ENCODE results near the gene SLC4A4. TPM values are rescaled to one million over a fixed set of nuclear protein-coding genes. Genes with fewer than 3 reads are reported as not detected.

SLC4A4 gene
- total and polyA plus RNA-seq, 2 of the 13 experiments (the other 11 are each of a cell fraction or from before 2014, with no cell fraction given), result 0.01 TPM; not detected in 1

- Histone ChIP-seq H3K4me2 (ENCODE audit: low read depth, low read length) (no peak overlapping the region), H3K27ac (ENCODE audit: extremely low read length, insufficient read depth, low read length) (no peak overlapping the region), H3K4me3 (replicated peaks in 1 of 3; ENCODE audit: insufficient read depth in 1 of 3, low read depth in 2 of 3, low read length in 3 of 3) (no peak overlapping the region), H3K27me3 (ENCODE audit: control insufficient read depth in 1 of 2, insufficient read depth in 2 of 2, low read length in 2 of 2) (no peaks in the 10 kb centered on the region), H3K9ac (ENCODE audit: insufficient read depth, low read depth, low read length) (no peak overlapping the region), H3K4me1 (ENCODE audit: insufficient read depth, low read length) (no peaks in the 10 kb centered on the region), H3K9me3 (ENCODE audit: low read length) (no peaks in the 10 kb centered on the region), H3K79me2 (ENCODE audit: insufficient read depth, low read length) (no peaks in the 10 kb centered on the region), H4K20me1 (ENCODE audit: insufficient read depth, low read length) (no peaks in the 10 kb centered on the region), H2AFZ (ENCODE audit: low read length) (no peak overlapping the region), H3K36me3 (replicated peaks in 1 of 2; ENCODE audit: control insufficient read depth in 1 of 2, insufficient read depth in 2 of 2, low read length in 2 of 2) (no peaks in the 10 kb centered on the region)
- in situ Hi-C loops (cut with HindIII; ENCODE audit: extremely low pct_ligation_motif_present, low pct_unique_long_range_greater_than_20kb) (no loop called here), intact Hi-C loops (cut with micrococcal nuclease; ENCODE audit: unreplicated experiment) (no loop called here)
- CTCF ChIA-PET (ENCODE audit: low intra/inter-chr PET ratio, low total read pairs), result no interaction called here
- WGBS (ENCODE audit: low lambda C conversion rate), result 8% methylated on average over 3 of the region's 3 CpGs
- DNase-seq (ENCODE audit: low spot score) (no peak), ATAC-seq (no peak), FAIRE-seq (no peak)
- BruUV-seq (replicated peaks), result no TSS peak
- TF ChIP-seq RAD21 (CRISPR knock-in tag; IDR thresholded peaks at IDR 0.05) (no peak), POLR2AphosphoS2 (IDR thresholded peaks at IDR 0.05; ENCODE audit: low read depth, low read length) (no peak), NR2F1 (CRISPR knock-in tag; IDR thresholded peaks at IDR 0.05) (no peak), YEATS2 (CRISPR knock-in tag; IDR thresholded peaks at IDR 0.05; ENCODE audit: borderline replicate concordance) (no peak), NFE2L2 (IDR thresholded peaks at IDR 0.05; ENCODE audit: low read length) (no peak)
- POLR2A ChIA-PET, result no interaction called here
Measured at GRCh38 chr4:71566856-71567255, 228.0 kb downstream of the SLC4A4 start.

GRCh38 chr4:71568131-71568530, 229.3 kb downstream of the SLC4A4 start:
- Histone ChIP-seq H3K4me1 (ENCODE audit: insufficient read depth, low read length) (no peaks in the 10 kb centered on the region), H3K27me3 (ENCODE audit: control insufficient read depth in 1 of 2, insufficient read depth in 2 of 2, low read length in 2 of 2) (no peaks in the 10 kb centered on the region), H3K79me2 (ENCODE audit: insufficient read depth, low read length) (no peaks in the 10 kb centered on the region), H2AFZ (ENCODE audit: low read length) (no peak overlapping the region), H3K36me3 (replicated peaks in 1 of 2; ENCODE audit: control insufficient read depth in 1 of 2, insufficient read depth in 2 of 2, low read length in 2 of 2) (no peaks in the 10 kb centered on the region), H3K4me3 (replicated peaks in 1 of 3; ENCODE audit: insufficient read depth in 1 of 3, low read depth in 2 of 3, low read length in 3 of 3) (no peak overlapping the region), H4K20me1 (ENCODE audit: insufficient read depth, low read length) (no peaks in the 10 kb centered on the region), H3K9ac (ENCODE audit: insufficient read depth, low read depth, low read length) (no peak overlapping the region), H3K4me2 (ENCODE audit: low read depth, low read length) (no peak overlapping the region), H3K9me3 (ENCODE audit: low read length) (no peaks in the 10 kb centered on the region), H3K27ac (ENCODE audit: extremely low read length, insufficient read depth, low read length) (no peak overlapping the region)
- 0% methylated on average over 1 of the region's 1 CpG for WGBS (ENCODE audit: low lambda C conversion rate)
- ChIA-PET POLR2A (no interaction called here), CTCF (ENCODE audit: low intra/inter-chr PET ratio, low total read pairs) (no interaction called here)
- intact Hi-C loops (cut with micrococcal nuclease; ENCODE audit: unreplicated experiment) (no loop called here), in situ Hi-C loops (cut with HindIII; ENCODE audit: extremely low pct_ligation_motif_present, low pct_unique_long_range_greater_than_20kb) (no loop called here)
- DNase-seq (ENCODE audit: low spot score) (no peak), ATAC-seq (no peak), FAIRE-seq (no peak)
- BruUV-seq (replicated peaks), result no TSS peak
- no peak for TF ChIP-seq FIP1L1 (IDR thresholded peaks at IDR 0.05; ENCODE audit: borderline replicate concordance, insufficient read depth, low read depth, low read length)
- TF ChIP-seq ZNF557 (CRISPR knock-in tag; IDR thresholded peaks at IDR 0.05), result no peak
- TF ChIP-seq IKZF1 (IDR thresholded peaks at IDR 0.05), result no peak
- no peak for TF ChIP-seq CREBL2 (CRISPR knock-in tag; IDR thresholded peaks at IDR 0.05; ENCODE audit: borderline replicate concordance)
- TF ChIP-seq IKZF5 (CRISPR knock-in tag; IDR thresholded peaks at IDR 0.05), result no peak
- no peak for TF ChIP-seq MYPOP (CRISPR knock-in tag; IDR thresholded peaks at IDR 0.05)
- no peak for TF ChIP-seq CREM (IDR thresholded peaks at IDR 0.05)
- TF ChIP-seq CREM (CRISPR knock-in tag; IDR thresholded peaks at IDR 0.05), result no peak
- TF ChIP-seq ZNF263 (CRISPR knock-in tag; IDR thresholded peaks at IDR 0.05), result no peak
- TF ChIP-seq ZNF335 (CRISPR knock-in tag; IDR thresholded peaks at IDR 0.05), result no peak
- no peak for TF ChIP-seq TBP (CRISPR knock-in tag; IDR thresholded peaks at IDR 0.05)

Data from HepG2 (cell line).